ENCODE measurements around the gene FAM3D. TPM values are rescaled to one million over a fixed set of nuclear protein-coding genes. Genes with fewer than 3 reads are reported as not detected.
"Not testable (repeated sequence)": the region's sequence is repeated elsewhere in the genome, so short reads cannot be mapped to it uniquely, and the experiment has no call there.

The FAM3D gene
- total RNA-seq, 2 donors from 2014 or later = 4.7 to 11.6 TPM

DNA sequence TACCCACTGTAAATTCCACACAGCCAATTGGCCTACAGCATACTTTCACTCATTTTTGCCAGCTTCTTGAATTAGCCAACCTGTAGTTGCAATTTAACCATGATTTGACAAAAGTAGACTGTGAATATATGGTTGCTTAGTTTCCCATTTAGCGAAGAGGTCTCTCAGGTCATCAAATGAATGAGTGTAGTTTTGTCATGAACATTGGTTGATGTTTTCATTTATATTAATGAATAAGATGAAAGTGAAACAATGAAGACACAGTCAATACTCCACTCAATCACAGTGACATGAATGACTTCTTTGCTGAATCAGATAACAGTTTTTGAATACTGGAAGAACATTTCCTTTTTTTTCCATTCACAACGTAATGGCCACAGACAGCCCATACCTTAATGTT lies 15.3 kb upstream of the FAM3D start:
- intact Hi-C loops (cut with DNase I) = no loop called here
- no peaks in the 10 kb centered on the region for H3K27me3 ChIP-seq (replicated peaks; ENCODE audit: insufficient read depth)
- peaks cover 2% of the 10 kb centered on the region for H3K4me1 ChIP-seq (replicated peaks)
- WGBS = 88% methylated on average over 2 of the region's 2 CpGs
- TF ChIP-seq POLR2A (IDR thresholded peaks at IDR 0.05) (no peak), POLR2AphosphoS5 (IDR thresholded peaks at IDR 0.05) (no peak)
- TF ChIP-seq, protein P1, sequence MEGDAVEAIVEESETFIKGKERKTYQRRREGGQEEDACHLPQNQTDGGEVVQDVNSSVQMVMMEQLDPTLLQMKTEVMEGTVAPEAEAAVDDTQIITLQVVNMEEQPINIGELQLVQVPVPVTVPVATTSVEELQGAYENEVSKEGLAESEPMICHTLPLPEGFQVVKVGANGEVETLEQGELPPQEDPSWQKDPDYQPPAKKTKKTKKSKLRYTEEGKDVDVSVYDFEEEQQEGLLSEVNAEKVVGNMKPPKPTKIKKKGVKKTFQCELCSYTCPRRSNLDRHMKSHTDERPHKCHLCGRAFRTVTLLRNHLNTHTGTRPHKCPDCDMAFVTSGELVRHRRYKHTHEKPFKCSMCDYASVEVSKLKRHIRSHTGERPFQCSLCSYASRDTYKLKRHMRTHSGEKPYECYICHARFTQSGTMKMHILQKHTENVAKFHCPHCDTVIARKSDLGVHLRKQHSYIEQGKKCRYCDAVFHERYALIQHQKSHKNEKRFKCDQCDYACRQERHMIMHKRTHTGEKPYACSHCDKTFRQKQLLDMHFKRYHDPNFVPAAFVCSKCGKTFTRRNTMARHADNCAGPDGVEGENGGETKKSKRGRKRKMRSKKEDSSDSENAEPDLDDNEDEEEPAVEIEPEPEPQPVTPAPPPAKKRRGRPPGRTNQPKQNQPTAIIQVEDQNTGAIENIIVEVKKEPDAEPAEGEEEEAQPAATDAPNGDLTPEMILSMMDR (IDR thresholded peaks at IDR 0.05) = no peak
- no peaks in the 10 kb centered on the region for H3K36me3 ChIP-seq
- H3K27ac ChIP-seq = no peak overlapping the region
- no peak for DNase-seq (ENCODE audit: low spot score)
- H3K9me3 ChIP-seq = no peaks in the 10 kb centered on the region
- no peak overlapping the region for H3K4me3 ChIP-seq

DNA sequence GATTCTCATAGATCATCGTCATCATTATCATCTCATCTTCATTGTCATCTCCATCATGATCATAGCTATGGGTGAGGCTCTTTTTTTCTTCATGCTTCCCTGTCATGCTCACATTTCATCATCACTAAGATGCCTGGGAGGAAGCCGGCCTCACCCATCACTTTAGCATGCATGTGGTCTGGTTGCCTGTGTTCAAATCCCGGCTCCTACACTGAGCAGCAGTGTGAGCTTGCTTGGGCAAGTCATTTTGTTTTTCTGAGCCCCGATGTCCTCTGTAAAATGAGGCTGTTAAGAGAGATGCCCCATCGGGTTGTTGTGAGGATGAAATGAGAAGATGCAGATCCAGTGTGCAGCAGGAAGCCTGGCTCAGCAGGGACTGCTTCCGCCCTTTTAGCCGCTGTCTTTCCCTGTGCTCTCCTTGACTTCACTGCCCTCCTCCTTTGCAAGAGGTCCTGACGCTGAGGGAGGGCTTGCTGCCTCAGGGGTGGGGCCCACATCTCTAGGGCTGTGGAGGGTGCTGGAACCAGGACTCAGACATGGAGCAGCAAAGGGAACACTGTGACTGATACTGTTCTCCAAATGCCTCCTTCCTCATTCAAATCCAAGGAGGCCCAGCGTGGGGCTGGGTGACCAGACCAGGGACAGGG lies 14.4 kb upstream of the FAM3D start:
- no peaks in the 10 kb centered on the region for H3K27me3 ChIP-seq (replicated peaks; ENCODE audit: insufficient read depth)
- intact Hi-C loops (cut with DNase I) = no loop called here
- WGBS = 87% methylated on average over 9 of the region's 9 CpGs
- H3K36me3 ChIP-seq = no peaks in the 10 kb centered on the region
- H3K4me1 ChIP-seq (replicated peaks) = peaks cover 2% of the 10 kb centered on the region
- H3K4me3 ChIP-seq = no peak overlapping the region
- H3K9me3 ChIP-seq = no peaks in the 10 kb centered on the region
- TF ChIP-seq, protein P1 (IDR thresholded peaks at IDR 0.05) = no peak
- TF ChIP-seq POLR2AphosphoS5 (IDR thresholded peaks at IDR 0.05) (no peak), POLR2A (IDR thresholded peaks at IDR 0.05) (no peak)
- DNase-seq (ENCODE audit: low spot score) = no peak
- no peak overlapping the region for H3K27ac ChIP-seq

DNA sequence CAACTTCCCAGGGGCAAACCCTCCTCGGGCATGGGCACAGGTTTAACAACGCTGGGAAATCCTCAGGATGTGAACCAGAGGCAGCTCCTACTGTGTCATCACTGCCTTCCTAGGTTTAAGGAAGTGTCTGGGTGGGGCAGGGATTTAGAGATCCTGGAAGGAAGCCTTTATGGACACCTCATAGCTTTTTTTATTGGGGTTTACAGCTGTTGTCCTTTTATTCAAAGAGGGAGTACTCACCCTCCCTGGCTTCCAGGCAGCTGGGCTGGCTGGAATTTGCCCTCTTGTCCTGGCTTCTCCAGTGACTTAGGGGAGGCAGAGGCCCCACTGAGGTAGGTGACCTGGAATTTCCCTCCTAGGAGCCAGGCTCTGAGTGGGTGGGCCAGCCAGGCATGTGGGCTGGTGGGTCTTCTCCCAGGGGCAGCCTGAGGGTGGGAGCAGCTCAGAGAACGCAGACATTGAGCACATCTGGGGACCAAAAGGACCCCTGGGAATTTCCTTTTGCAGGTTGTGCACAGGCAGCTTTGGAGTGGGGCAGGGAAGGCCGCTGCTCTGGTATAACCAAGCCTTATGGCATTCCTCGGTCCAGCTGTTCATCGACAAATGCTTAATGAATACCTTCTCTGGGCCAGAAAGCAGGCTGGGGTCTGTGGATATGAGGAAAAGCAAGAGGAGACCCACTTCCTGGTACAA lies 13.5 kb upstream of the FAM3D start:
- Histone ChIP-seq H3K27ac (no peak overlapping the region), H3K27me3 (replicated peaks; ENCODE audit: insufficient read depth) (no peaks in the 10 kb centered on the region), H3K4me1 (replicated peaks) (peaks cover 2% of the 10 kb centered on the region), H3K9me3 (no peaks in the 10 kb centered on the region), H3K36me3 (no peaks in the 10 kb centered on the region), H3K4me3 (no peak overlapping the region)
- intact Hi-C loops (cut with DNase I) = no loop called here
- DNase-seq (ENCODE audit: low spot score) = no peak
- 75% methylated on average over 6 of the region's 6 CpGs for WGBS
- TF ChIP-seq, protein P1 (IDR thresholded peaks at IDR 0.05) = no peak
- TF ChIP-seq POLR2A (IDR thresholded peaks at IDR 0.05) (no peak), POLR2AphosphoS5 (IDR thresholded peaks at IDR 0.05) (no peak)

DNA sequence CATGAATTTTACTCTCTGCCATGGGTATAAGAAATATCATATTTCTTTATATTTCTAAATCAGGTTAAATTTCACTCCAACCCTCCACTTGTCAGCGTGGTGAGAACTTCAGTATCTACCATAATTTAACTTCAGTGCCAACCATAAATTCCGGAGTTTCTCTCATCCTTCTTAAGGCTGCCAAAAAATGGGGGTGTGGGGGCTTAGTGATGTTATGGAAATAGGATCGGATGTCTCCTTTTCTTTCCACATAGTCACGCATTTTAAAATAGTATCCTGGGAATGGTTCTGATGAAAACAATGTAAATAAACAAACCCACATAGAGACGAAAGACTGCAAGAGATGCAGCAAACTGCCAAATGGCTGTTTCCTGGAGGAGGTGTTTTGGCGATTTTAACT lies 12.9 kb upstream of the FAM3D start:
- H3K27ac ChIP-seq = no peak overlapping the region
- no peak for DNase-seq (ENCODE audit: low spot score)
- no peak overlapping the region for H3K4me3 ChIP-seq
- TF ChIP-seq POLR2AphosphoS5 (IDR thresholded peaks at IDR 0.05) (no peak), POLR2A (IDR thresholded peaks at IDR 0.05) (no peak)
- TF ChIP-seq, protein P1 (IDR thresholded peaks at IDR 0.05) = no peak
- 22% methylated on average over 6 of the region's 6 CpGs for WGBS
- H3K36me3 ChIP-seq = no peaks in the 10 kb centered on the region
- intact Hi-C loops (cut with DNase I) = no loop called here
- H3K9me3 ChIP-seq = no peaks in the 10 kb centered on the region
- H3K27me3 ChIP-seq (replicated peaks; ENCODE audit: insufficient read depth) = no peaks in the 10 kb centered on the region
- H3K4me1 ChIP-seq (replicated peaks) = peaks cover 2% of the 10 kb centered on the region

DNA sequence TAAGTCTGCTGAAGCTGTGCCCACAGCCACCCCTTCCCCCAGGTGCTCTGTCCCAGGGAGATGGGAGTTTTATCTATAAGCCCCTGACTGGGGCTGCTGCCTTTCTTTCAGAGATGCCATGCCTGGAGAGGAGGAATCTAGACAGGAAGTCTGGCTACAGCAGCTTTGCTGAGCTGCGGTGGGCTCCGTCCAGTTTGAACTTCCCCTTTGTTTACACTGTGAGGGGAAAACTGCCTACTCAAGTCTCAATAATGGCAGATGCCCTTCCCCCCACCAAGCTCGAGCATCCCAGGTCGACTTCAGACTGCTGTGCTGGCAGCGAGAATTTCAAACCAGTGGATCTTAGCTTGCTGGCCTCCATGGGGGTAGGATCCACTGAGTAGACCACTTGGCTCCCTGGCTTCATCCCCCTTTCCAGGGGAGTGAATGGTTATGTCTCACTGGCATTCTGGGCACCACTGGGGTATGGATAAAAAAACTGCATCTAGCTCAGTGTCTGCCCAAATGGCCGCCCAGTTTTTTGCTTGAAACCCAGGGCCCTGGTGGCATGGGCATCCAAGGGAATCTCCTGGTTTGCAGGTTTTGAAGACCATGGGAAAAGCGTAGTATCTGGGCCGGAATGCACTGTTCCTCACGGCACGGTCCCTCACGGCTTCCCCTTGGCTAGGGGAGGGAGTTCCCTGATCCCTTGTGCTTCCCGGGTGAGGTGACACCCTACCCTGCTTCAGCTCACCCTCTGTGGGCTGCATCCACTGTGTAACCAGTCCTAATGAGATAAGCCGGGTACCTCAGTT lies 11.8 kb upstream of the FAM3D start:
- WGBS = 78% methylated on average over 13 of the region's 13 CpGs
- DNase-seq (ENCODE audit: low spot score); H3K4me3 ChIP-seq; H3K4me1 ChIP-seq (replicated peaks); H3K27me3 ChIP-seq (replicated peaks; ENCODE audit: insufficient read depth); H3K27ac ChIP-seq; intact Hi-C loops (cut with DNase I); H3K36me3 ChIP-seq; H3K9me3 ChIP-seq: not testable (repeated sequence)
